ENCODE data around the gene HTR5A. TPM values are rescaled to one million over a fixed set of nuclear protein-coding genes. Genes with fewer than 3 reads are reported as not detected.

The HTR5A gene
- total RNA-seq, 1 experiment from 2014 or later = not detected

GRCh38 chr7:155119801-155120382, 49.8 kb downstream of the HTR5A start:
- H3K4me1 ChIP-seq (ENCODE audit: control insufficient read depth, insufficient read depth, low read length) = no peaks in the 10 kb centered on the region
- ATAC-seq (no peak), DNase-seq (ENCODE audit: low read depth, low spot score) (no peak)
- ChIA-PET CTCF (interaction anchor here (0.6 kb wide), 1 partner anchor 84 kb away, joined by 4 read pairs; no protein-coding TSS in a partner anchor), POLR2A (interaction anchor here (0.6 kb wide), 1 partner anchor 57 kb away, joined by 5 read pairs; no protein-coding TSS in a partner anchor)
- H3K27me3 ChIP-seq (ENCODE audit: control insufficient read depth, insufficient read depth, low read length) = no peaks in the 10 kb centered on the region
- TF ChIP-seq SIN3A (IDR thresholded peaks at IDR 0.05; ENCODE audit: borderline replicate concordance, insufficient read depth, low read depth, low read length) (no peak), POLR2AphosphoS5 (IDR thresholded peaks at IDR 0.05; ENCODE audit: low read depth, low read length) (no peak)
- no peak overlapping the region for H3K27ac ChIP-seq (ENCODE audit: low read length)
- in situ Hi-C loops (cut with HindIII; ENCODE audit: low pct_unique_long_range_greater_than_20kb, low sequenced_read_pairs) = no loop called here
- no peak overlapping the region for H3K4me3 ChIP-seq (ENCODE audit: low read depth in 2 of 2, low read length in 2 of 2)
- intact Hi-C loops (cut with micrococcal nuclease; ENCODE audit: unreplicated experiment) = no loop called here
- BruUV-seq (replicated peaks) = no TSS peak
- no peaks in the 10 kb centered on the region for H3K36me3 ChIP-seq (ENCODE audit: control insufficient read depth, insufficient read depth, low read length)
- H3K9me3 ChIP-seq (ENCODE audit: control insufficient read depth, insufficient read depth, low read depth, low read length) = peaks cover 15% of the 10 kb centered on the region

GRCh38 chr7:155120460-155120859, 50.3 kb downstream of the HTR5A start:
- Histone ChIP-seq H3K4me1 (ENCODE audit: control insufficient read depth, insufficient read depth, low read length) (no peaks in the 10 kb centered on the region), H3K4me3 (ENCODE audit: low read depth in 2 of 2, low read length in 2 of 2) (no peak overlapping the region), H3K27ac (ENCODE audit: low read length) (no peak overlapping the region), H3K36me3 (ENCODE audit: control insufficient read depth, insufficient read depth, low read length) (no peaks in the 10 kb centered on the region), H3K9me3 (ENCODE audit: control insufficient read depth, insufficient read depth, low read depth, low read length) (peaks cover 15% of the 10 kb centered on the region), H3K27me3 (ENCODE audit: control insufficient read depth, insufficient read depth, low read length) (no peaks in the 10 kb centered on the region)
- DNase-seq (ENCODE audit: low read depth, low spot score) (no peak), ATAC-seq (no peak)
- in situ Hi-C loops (cut with HindIII; ENCODE audit: low pct_unique_long_range_greater_than_20kb, low sequenced_read_pairs) = no loop called here
- intact Hi-C loops (cut with micrococcal nuclease; ENCODE audit: unreplicated experiment) = no loop called here
- POLR2A ChIA-PET = interaction anchor here (0.6 kb wide), 1 partner anchor 56 kb away, joined by 5 read pairs; no protein-coding TSS in a partner anchor
- TF ChIP-seq SIN3A (IDR thresholded peaks at IDR 0.05; ENCODE audit: borderline replicate concordance, insufficient read depth, low read depth, low read length) = no peak
- no peak for TF ChIP-seq TCF7L2 (IDR thresholded peaks at IDR 0.05; ENCODE audit: low read depth, low read length)
- TF ChIP-seq CTCF (IDR thresholded peaks at IDR 0.05) = no peak
- TF ChIP-seq REST (IDR thresholded peaks at IDR 0.05; ENCODE audit: insufficient read depth in 1 of 2, low read depth in 2 of 2, low read length in 1 of 2) = no peak
- no peak for TF ChIP-seq POLR2AphosphoS5 (IDR thresholded peaks at IDR 0.05; ENCODE audit: low read depth, low read length)
- BruUV-seq (replicated peaks) = no TSS peak
- CTCF ChIA-PET = interaction anchor here (0.6 kb wide), 1 partner anchor 83 kb away, joined by 4 read pairs; no protein-coding TSS in a partner anchor

GRCh38 chr7:155122831-155123230, 52.7 kb downstream of the HTR5A start:
- H3K9me3 ChIP-seq (ENCODE audit: control insufficient read depth, insufficient read depth, low read depth, low read length) = peaks cover 15% of the 10 kb centered on the region
- BruUV-seq (replicated peaks) = no TSS peak
- POLR2A ChIA-PET = no interaction called here
- DNase-seq (ENCODE audit: low read depth, low spot score) = no peak
- intact Hi-C loops (cut with micrococcal nuclease; ENCODE audit: unreplicated experiment) (no loop called here), in situ Hi-C loops (cut with HindIII; ENCODE audit: low pct_unique_long_range_greater_than_20kb, low sequenced_read_pairs) (no loop called here)
- no peak for ATAC-seq
- CTCF ChIA-PET = no interaction called here
- no peaks in the 10 kb centered on the region for H3K36me3 ChIP-seq (ENCODE audit: control insufficient read depth, insufficient read depth, low read length)
- H3K4me3 ChIP-seq (ENCODE audit: low read depth in 2 of 2, low read length in 2 of 2) = no peak overlapping the region
- TF ChIP-seq POLR2AphosphoS5 (IDR thresholded peaks at IDR 0.05; ENCODE audit: low read depth, low read length) = no peak
- no peak for TF ChIP-seq CTCF (IDR thresholded peaks at IDR 0.05)
- no peak for TF ChIP-seq REST (IDR thresholded peaks at IDR 0.05; ENCODE audit: insufficient read depth in 1 of 2, low read depth in 2 of 2, low read length in 1 of 2)
- no peak for TF ChIP-seq TCF7L2 (IDR thresholded peaks at IDR 0.05; ENCODE audit: low read depth, low read length)
- TF ChIP-seq SIN3A (IDR thresholded peaks at IDR 0.05; ENCODE audit: borderline replicate concordance, insufficient read depth, low read depth, low read length) = no peak
- H3K4me1 ChIP-seq (ENCODE audit: control insufficient read depth, insufficient read depth, low read length) = no peaks in the 10 kb centered on the region
- no peaks in the 10 kb centered on the region for H3K27me3 ChIP-seq (ENCODE audit: control insufficient read depth, insufficient read depth, low read length)
- H3K27ac ChIP-seq (ENCODE audit: low read length) = no peak overlapping the region
